Measurements from ENCODE around the gene FARS2.
"Not testable (repeated sequence)": the region's sequence is repeated elsewhere in the genome, so short reads cannot be mapped to it uniquely, and the experiment has no call there.

Gene FARS2

DNA sequence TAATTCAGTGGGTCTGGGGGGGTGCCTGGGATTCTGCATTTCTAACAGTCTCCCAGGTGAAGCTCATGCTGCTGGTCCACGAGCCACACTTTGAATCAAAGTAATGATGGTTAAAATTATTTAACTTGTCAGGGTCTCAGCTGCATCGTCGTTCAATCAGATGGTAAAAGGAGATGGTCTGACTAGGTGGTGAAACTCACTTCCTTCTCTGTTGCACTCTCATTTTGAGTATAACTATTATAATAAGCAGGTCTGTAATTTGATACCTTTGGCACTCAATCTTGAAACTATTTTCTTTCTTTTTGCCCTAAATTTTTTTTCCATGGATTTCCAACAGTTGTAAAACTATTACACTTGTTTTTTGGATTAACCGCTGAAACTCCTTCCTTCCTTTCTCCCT, 292.5 kb downstream of the FARS2 start:
- no peak for DNase-seq

DNA sequence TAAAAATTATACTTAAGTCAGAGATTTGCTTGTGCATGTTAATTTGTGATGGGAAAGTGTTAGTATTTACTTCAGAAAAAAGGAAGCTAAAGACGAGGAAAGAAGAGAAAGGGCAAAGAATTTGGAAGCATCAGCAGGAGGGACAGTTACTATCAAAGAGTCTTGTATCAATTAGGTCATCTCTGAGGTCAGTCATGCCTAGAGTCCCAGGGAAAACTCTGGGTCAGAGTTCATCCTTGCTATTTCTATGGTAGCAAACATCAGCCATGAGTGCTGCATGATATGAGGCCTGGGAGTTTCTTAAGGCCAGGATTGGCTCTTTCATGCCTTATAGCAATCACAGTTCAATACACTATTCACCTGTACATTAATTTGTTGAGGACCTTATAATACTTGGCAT, 292.9 kb downstream of the FARS2 start:
- no peak for DNase-seq

DNA sequence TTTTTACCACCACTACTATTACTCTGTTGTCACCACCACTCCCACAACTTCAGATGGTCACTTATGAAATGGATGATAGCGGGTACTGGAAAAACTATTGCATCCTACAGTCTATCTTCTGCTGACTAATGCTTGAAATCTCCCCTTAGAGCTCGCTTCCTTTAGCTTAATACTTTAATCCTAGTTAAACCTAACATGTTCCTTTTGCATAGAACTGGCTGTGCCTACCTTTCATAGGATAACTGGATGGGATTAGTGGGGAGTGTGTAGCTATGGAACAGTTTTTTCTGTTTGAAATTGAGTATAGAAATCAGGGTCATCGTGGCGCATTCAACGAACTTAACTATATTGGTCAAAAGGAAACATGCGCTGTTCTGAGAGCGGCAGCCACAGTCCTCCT, 294.7 kb downstream of the FARS2 start:
- DNase-seq = no peak

DNA sequence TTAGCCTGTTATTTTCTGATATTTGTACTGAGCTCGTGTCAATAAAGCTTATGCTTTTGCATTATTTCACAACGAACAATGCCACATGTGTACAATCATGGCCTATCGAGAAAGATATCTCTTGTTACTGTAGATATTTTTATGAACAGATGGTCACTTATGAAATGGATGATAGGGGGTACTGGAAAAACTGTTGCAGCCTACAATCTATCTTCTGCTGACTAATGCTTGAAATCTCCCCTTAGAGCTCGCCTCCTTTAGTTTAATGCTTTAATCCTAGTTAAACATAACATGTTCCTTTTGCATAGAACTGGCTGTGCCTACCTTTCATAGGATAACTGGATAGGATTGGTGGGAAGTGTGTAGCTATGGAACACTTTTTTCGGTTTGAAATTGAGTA, 296.2 kb downstream of the FARS2 start:
- DNase-seq = no peak

DNA sequence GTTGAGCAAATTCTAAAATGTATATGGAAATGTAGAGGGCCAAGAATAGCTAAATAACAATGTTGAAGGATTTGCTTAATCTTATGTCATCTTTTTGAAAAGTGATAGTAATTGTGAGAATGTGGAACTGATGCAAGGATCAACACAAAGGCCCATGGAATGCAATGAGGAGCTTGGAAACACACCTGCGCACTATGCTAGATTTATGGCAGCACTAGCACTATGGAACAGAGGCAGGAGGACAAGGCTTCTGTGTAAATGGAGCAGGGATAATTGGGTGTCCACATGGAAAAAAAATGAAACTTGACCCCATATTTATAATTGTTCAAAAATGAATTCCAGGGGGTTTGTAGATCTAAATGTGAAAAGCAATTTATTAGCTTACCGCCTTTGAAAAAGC, 298.3 kb downstream of the FARS2 start:
- DNase-seq = no peak

DNA sequence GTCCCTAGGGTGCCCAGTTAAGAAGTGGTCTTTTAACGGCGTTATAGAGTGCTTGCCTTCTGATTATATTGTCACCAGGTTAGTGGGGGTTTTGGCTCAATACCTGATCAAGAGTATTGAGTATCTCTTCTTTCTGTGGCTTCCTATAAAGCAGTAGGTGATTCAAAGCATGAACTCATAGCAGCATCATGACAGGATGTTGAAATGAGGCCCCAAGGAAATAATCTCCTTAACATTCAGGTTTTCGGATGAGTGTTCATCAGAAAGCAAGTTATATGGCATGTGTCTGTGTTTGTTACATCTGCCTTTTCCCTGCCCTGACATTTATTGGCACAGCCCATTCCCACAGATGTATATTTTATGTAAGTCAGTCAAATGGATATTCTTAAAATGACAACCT, 301.0 kb downstream of the FARS2 start:
- no peak for DNase-seq

DNA sequence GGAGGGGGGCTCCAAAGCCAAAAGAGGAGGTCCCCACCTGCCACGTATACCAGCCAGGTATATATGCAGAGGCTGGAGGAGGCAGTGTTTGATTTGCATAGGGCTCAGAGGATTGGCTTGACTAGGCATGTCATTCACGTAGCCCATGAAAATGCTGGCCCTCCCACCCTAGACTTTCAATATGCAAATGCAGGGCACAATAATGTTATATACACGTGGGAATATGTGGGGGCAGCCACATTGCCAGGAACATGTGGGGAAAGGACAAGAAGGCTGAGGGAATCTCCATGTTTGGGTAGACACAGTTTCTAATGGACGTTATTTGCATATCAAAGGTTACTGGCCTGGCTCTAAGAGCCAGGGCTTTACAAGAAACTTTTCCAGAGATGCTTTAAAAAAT, 301.8 kb downstream of the FARS2 start:
- DNase-seq = no peak

DNA sequence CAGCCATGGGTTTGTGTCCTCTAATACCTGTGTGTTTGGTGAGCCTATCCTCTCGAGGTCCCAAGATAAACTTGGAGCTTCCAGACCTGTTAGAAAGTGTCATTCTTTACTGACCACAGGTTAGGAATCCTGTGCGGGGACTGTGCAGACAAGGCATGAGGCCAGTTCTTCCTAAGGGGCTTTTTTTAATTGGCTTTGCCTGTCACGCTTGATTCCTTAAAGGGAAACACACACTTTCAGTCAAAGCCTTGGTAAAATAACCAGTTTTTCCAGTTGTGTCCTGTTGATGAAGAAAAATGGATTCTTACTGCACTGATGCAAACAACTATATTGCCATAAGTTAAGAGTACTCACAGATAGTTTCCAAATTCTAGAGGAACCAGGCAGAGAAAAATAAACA, 303.4 kb downstream of the FARS2 start:
- not testable (repeated sequence) for DNase-seq

DNA sequence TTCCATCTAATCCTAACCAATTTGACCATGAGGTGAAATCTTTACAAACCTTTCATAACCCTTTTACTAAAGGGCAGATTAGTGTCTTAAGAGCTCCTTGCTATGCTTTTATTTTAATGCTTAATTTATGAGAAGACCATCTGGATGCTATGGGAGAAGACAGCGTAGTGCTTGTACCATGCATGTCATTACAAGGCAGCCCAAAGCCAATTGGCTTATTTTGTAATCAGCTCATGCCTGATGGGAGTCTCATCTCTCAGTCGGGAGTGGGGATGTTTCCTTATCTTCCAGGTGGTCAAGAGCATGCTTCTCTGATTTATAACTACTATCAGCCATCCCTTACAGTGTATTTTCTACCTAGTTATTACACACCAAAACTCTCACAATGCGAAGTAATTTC, 304.7 kb downstream of the FARS2 start:
- DNase-seq = no peak

DNA sequence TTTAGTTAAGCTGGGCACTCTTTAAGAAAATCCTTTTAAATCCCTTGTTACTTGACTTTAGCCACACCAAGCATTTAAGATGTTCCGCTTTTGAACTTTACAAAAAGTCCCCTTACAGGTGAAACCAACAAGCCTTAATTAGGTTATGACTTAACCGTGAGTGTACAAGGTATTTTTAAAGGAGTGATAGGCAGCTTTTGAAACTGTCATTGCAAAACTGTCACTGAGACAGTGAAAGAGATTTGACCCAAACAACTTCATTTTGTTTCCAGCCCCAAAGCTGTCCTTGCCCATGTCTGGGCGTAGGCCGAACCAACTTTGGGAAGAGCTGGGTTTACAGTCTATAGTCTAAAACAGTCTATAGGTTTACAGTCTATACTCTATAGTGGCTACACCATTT, 305.4 kb downstream of the FARS2 start:
- DNase-seq = no peak

DNA sequence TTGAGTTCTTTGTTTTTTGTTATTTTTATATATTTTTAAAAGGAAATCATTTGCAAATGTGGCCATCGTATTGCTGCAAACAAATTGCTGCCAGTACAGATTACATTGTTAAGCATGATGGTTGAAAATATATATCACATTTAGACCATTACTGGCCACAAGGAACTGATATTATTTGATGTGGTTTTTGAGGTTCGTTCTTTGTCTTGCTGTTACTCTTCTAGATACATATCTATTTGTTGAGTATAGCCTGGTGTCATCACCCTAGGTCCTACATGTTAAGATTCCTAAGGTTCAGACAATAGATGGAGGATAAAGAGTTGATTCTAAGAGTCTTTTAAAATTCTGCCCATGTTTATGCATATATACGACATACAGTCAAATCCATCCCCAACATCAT, 306.0 kb downstream of the FARS2 start:
- DNase-seq = no peak

DNA sequence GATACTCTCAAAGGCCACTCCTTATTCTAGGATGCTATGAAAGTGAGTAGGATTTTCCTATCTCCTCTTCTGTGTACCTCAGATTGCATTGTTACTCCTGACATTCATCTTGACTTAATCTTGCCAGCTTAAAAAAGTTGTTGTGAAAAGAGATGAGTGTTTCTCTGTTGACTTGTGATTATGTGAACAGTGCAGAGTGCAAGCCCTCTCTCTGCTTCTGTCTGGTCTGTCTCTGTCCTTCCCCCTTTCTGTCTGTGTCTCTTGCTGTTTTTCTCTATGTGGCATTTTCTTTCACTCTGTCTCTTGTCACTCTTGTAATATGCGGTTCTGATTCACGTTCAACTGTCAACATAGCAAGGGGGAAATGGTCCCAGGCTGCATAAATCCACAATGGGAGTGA, 306.6 kb downstream of the FARS2 start:
- no peak for DNase-seq

DNA sequence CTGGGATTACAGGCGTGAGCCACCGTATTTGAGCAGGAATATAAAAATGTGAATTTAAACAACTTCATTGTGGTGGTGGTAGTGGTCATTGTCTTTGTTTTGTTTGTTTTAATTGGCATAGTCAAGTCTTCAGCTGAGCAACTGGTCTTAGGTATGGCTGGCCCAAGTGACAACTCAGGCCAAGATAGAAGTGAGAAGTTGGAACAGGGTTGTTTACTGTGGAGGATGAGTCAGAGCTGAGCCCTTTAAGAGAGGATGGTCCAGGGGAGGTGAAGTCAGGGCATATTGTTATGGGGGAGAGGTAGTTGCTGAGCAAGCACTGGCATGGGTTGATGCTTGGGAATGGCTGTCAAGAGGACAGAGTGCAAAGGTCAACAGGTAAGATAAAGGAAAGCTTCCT, 308.2 kb downstream of the FARS2 start:
- DNase-seq = no peak

DNA sequence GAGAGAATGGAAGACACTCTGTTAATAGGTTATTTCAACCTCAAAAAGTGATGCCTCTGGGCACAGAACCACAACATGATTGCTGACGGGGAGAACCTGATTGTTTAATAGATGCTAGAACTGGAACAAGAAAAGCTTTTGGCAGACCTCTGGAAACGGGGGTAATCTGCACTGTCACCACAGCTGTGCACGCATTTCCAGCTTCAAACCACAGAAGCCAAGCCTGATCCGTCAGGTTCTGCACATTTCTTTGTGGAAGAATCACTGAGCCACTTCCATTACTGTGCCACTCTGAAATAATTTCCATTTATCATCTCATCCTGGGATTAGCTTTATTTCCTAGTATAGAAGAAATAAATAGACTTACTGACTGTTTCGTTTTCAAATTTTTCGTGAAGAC, 309.3 kb downstream of the FARS2 start:
- no peak for DNase-seq

DNA sequence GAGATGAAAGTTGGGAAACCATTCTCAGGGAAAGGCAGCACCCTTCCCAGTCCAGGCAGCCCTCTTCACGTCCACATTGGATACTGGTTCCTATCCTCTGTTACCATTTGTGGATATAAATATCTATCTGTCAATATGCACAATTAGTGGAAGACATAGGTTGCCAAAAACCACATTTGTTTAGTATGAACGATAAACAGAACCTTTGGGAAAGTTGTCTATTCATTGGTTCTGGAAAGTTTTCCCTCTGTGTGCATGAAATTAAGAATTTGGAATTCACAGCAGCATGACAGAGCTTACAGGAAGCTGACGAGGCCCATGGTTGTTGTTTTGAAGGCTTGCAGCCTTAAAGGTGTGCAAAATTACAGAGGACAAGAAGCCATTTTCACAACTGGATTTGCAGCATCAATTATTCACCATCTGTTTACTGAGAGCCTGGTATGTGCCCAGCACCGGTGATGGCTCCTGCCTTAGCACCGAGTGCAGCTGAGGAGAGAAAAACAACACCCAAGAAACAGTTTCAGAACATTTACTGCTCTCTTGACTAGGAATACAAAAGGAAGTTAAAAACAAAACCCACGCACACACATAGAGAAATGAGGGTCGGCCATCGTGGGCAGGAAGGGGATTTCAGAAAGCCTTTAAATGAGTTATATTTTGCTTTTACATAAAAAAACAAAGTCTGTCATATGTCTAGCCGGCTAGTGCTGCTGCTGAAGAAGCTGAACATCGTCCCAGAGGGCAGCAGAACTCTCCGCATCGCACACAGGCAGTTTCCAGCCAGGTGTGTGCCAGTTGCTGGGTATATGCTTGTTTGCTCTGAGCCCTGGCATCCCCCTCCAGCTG, 319.6 kb downstream of the FARS2 start:
- peak; percentile 4 for DNase-seq

DNA sequence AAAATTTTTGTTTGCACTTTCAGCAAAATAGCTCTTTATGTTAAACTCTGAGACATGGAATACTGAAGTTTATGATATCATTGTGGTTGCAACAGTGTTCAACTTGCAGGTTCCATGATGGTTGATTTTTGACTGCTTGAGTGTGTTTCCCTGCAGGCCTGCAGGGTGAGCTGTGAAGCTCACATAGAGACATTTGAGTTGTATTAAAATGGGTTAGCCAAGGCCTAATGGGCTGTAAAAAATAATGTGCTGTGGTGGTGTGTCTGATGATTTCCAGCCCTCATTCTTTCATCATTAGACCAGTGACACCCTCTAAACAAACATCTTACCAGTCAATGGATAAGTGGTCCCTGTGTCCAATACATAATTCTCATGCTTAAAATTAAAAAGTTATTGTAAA, 321.4 kb downstream of the FARS2 start:
- no peak for DNase-seq

DNA sequence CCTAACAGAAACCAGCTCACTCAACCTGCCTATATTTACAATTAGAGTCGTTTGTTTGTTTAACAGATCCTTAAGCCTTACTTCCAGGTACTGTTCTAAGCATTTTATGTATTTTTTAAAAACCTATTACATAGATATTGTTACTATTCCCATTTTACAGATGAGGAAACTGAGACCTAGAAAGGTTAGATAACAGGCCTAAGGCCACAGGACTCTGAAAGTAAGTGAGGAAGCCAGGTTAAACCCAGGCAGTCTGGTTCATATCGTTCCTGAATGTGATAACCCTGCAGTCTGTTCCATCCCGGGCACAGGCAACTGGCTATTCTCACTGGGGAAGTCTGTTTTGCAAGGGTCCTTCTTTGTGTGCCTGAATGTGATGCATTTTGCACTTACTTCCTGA, 322.2 kb downstream of the FARS2 start:
- no peak for DNase-seq

DNA sequence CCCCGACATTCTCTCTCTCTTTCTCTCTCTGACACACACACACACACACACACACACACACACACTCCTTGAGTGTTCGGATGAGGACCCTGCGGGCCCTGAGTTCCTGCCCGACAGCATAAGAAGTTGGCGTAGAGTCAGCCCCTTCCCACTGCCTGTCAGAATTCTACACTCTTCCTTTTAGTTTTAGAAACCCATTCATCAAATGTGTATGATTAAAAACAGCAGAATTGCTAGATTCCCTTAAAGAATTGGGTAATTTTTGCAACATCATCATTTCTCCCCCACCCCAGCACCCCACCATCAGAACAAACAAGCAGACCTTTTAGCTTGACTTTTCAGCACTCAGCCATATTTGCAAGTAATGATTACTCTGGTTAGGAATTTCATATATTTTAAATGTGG, 322.8 kb downstream of the FARS2 start:
- no peak for DNase-seq

DNA sequence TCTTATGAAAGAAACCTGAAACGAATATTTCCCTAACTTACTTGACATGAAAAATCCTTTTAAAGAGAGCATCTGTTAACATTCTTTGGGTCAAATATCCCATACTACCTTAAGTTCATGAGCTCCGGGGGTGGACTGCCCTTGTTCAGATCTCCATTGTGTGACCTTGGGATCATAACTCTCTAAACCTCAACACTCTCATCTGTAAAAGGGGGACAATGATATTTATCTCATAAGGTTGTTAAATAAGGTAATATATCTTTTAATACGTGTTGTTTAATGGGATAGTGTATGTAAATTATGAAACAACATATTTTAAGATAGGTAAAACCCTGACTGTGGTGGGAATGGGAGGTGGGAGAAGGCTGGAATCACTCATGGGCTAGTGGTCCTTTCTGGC, 326.3 kb downstream of the FARS2 start:
- no peak for DNase-seq

DNA sequence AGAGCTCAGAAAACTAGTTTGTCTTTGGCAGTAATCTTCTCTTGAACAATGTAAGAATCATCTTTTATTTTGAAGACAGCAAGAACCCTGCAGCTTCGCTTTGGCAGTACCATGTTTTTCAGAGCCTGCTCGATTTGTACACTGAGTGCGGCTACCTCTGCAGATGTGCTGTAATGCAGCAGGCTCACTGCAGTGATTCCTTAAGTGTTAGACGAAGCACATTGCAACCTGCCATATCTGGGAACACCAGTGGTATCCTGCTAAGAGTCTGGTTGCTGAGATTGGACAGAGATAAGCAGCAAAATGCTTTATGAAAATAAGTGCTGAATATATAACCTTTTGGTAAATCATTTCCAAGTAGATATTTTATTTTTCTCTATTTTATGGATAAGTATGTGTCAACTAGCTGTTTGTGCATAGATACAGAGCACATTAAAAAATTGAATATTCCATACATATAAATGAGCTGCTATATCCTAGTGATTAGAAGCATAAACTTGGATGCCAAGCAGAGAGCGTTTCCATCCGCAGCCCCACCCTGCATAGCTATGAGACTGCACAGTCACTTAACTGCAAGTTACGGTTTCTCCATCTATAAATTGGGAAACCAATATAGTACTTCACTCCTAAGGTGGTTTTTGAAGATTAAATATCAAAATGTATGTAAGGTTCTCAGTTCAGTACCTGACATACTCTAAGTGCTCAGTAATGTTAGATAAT, 328.3 kb downstream of the FARS2 start:
- no peak for DNase-seq

DNA sequence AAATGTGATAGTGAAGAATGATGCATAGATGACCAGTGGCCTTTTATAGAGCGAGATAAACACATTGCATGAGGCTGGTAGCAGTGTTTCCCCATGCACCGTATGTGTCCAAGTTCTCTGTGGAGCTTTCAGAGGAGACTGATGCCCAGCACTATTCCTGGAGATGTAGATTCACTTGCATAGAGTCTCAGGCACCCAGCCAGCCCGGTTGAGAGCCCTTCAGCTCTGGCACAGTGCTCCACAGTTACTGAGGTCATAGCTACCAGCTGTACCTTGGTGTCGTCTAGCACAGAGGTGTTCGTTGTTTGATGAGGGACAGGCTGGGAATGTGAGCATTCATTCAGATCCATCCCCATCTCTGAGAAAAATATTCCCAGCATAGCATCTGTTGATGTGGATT, 328.9 kb downstream of the FARS2 start:
- DNase-seq = no peak

DNA sequence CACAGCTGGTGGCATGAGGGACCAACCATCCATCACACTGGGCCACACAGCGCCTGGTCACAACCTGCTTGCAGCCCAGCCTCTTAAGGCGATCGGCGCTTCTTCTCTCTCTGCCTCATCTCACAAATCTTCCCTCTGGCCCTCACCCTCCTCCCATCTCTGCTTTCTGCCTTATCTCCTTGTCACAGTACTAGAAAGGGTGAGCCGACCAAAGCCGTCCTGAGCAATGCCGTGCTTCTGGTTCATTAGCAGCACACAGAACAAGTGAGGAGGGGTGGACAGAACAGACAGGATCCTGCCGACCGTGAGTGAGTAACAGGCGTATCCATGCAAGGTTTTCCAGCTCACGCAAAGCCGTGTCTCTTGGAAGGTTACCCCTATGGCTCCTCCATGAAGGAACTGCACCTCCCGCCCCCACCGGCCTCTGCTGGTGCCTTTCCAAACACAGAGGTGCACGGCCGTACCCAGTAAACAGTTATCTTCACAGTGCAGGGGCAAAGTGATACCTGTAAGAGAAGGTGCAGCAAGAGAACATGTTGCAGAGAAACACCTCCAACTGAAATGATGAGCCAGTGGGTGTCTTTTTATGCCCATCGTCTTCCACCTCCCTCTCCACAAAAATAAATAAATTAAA, 331.7 kb downstream of the FARS2 start:
- DNase-seq = no peak

DNA sequence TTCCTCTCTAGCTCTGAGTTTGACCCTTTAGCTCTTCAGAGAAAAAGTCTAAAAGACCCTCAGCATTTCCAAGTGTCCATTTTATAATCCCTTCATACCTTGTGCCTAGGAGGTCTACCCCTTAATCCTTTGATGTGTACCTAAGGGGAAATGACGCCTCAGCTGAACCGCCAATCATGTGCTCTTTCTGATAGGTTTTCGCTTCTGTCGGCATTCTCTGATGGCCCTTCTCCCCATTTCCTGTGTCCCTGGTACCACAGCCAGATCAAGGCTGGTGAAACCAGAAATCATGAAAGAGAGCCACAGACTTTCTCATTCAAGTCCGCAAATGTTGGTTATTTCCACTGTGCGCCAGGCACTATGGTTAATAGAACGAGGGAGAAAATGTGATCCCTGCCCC, 333.9 kb downstream of the FARS2 start:
- no peak for DNase-seq

DNA sequence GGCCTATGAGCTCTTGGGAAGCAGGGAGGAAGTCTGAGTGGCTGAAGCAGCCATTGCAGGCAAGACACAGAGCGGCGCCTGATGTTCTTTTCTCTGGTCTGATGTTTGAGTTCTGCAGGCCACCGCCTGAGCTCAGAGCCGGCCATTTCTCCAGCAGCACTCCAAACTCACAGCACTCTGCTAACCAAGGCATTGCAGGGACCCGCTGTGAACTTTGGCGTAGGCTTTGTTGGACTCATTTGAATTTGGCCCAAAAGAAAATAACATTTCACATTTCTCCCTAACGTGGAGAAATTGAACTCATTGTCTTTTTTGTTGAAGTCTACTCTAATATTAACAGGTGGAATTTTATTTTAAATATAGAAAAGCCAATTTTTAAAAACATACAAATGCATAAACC, 336.1 kb downstream of the FARS2 start:
- no peak for DNase-seq
